ENCODE data around the gene SH3BGRL2. TPM values are rescaled to one million over a fixed set of nuclear protein-coding genes. Genes with fewer than 3 reads are reported as not detected.

Gene SH3BGRL2
- total and polyA plus RNA-seq, 12 donors: 4.1 to 8.6 (median 5.0) TPM

DNA sequence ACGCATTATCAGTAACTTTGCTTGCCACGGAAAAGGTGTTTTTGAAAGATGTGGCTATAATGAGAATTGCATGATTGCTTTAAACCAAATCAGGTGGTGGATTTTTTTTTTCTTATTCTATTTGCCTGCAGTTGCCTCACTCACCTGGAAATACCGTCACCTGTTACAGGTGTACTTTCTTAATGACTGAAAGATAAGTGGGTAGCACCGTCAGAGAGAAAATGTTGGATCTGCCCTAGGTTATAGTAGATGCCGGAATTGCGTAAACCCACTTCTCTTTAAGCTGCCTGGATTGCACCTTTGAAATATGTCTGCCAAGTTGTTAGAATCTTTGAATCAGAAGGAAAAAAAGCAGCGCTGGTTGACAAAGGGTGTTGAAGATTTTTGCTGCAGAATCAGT lies 68.5 kb downstream of the SH3BGRL2 start:
- DNase-seq (no peak), ATAC-seq (no peak)
- TF ChIP-seq CTCF (IDR thresholded peaks at IDR 0.05): no peak
- H3K27me3 ChIP-seq: no peaks in the 10 kb centered on the region
- H3K27ac ChIP-seq: no peak overlapping the region
- H3K9me3 ChIP-seq: no peaks in the 10 kb centered on the region
- intact Hi-C loops (cut with DNase I): loop anchor here in 1 of 10 donors (10.0 kb wide), 1 partner anchor 65 kb away; the partner anchor contains the start of gene SH3BGRL2
- no peak overlapping the region for H3K4me3 ChIP-seq
- no peaks in the 10 kb centered on the region for H3K4me1 ChIP-seq
- WGBS, 2 donors: 96 to 97% methylated on average over 7 of the region's 7 CpGs
- peaks cover 0 to 21% (median 0%) of the 10 kb centered on the region in 9 donors for H3K36me3 ChIP-seq

DNA sequence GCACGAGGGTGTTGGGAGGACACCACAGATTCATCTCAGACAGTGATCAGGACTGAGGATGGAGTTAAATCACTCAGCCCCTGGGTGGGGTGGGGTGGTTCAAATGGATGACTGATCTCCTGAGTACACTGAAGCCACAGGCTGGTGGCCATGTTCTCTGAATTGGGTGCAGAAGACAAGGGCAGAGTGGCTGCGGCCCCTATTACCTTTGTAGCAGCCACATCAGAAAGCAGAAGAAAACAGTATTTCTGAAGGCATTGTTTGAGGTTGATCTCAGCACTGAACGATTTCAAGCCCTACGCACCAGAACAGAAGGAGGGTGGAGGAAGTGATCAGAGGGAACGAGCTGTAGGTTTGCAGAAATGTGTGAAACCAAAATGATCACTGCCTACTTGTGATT lies 71.6 kb downstream of the SH3BGRL2 start:
- DNase-seq (no peak), ATAC-seq (no peak)
- Histone ChIP-seq H3K27me3 (no peaks in the 10 kb centered on the region), H3K4me1 (peaks cover 0 to 6% (median 0%) of the 10 kb centered on the region in 9 donors), H3K27ac (no peak overlapping the region), H3K4me3 (no peak overlapping the region), H3K9me3 (no peaks in the 10 kb centered on the region), H3K36me3 (peaks cover 0 to 21% (median 0%) of the 10 kb centered on the region in 9 donors)
- 82 to 92% methylated on average over 5 of the region's 5 CpGs for WGBS, 2 donors
- no peak for TF ChIP-seq CTCF (IDR thresholded peaks at IDR 0.05)
- intact Hi-C loops (cut with DNase I): loop anchor here in 1 of 10 donors (10.0 kb wide), 1 partner anchor 68 kb away; the partner anchor contains the start of gene SH3BGRL2

DNA sequence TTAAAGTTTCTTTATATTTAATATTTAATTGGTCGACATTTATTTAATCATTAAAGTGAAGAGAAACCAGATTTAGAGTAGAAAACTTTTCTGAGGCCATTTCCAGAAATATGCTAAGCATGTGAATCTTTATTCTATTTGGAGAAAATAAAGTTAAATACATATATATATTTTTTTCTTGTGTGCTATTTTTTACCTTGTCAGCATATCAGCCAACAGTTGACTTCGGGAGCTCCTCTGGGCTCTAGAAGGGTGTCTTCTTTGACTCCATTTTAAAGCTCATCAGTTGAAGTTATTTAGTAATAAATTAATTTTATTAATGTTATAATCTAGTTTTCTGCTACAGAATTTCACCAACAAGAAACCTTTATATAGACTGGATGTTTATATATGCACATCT lies 73.1 kb downstream of the SH3BGRL2 start:
- no peak for TF ChIP-seq CTCF (IDR thresholded peaks at IDR 0.05)
- no peak overlapping the region for H3K27ac ChIP-seq
- peaks cover 0 to 21% (median 0%) of the 10 kb centered on the region in 9 donors for H3K36me3 ChIP-seq
- no peaks in the 10 kb centered on the region for H3K27me3 ChIP-seq
- H3K9me3 ChIP-seq: no peaks in the 10 kb centered on the region
- intact Hi-C loops (cut with DNase I): loop anchor here in 1 of 10 donors (10.0 kb wide), 1 partner anchor 69 kb away; the partner anchor contains the start of gene SH3BGRL2
- no peak for DNase-seq
- no peak for ATAC-seq
- WGBS, 2 donors: 93 to 96% methylated on average over 2 of the region's 2 CpGs
- H3K4me3 ChIP-seq: no peak overlapping the region
- peaks cover 0 to 6% (median 0%) of the 10 kb centered on the region in 9 donors for H3K4me1 ChIP-seq

GRCh38 chr6:79705456-79705995 lies 74.4 kb downstream of the SH3BGRL2 start:
- intact Hi-C loops (cut with DNase I): loop anchor here in 2 of 10 donors (5.0 to 10.0 kb wide), 2 partner anchors 71 to 133 kb away; partner anchors contain the start of gene SH3BGRL2 (in 1 of the 2)
- Histone ChIP-seq H3K36me3 (peaks cover 0 to 8% (median 0%) of the 10 kb centered on the region in 9 donors), H3K4me3 (no peak overlapping the region), H3K9me3 (no peaks in the 10 kb centered on the region), H3K27ac (no peak overlapping the region), H3K27me3 (no peaks in the 10 kb centered on the region), H3K4me1 (peaks cover 0 to 6% (median 0%) of the 10 kb centered on the region in 9 donors)
- WGBS, 2 donors: 78 to 85% methylated on average over 5 of the region's 5 CpGs
- TF ChIP-seq CTCF (IDR thresholded peaks at IDR 0.05): no peak
- peak in 1 of 8 donors; percentile 22 for ATAC-seq
- no peak for DNase-seq

All from heart right ventricle (tissue), 16 donors.